DOHH2 (cell line): ENCODE data around the gene ACTL6B.

ENCODE experiments used
- H3F3A ChIP-seq: fragments of 200-600 bp; sonication (generic), shearing (Covaris generic); 2 replicates; pipeline ENCODE4 v1.6.0; 2016; ENCODE audit warnings: antibody characterized with exemption, mild to moderate bottlenecking; ENCODE audit not compliant: control insufficient read depth, insufficient read depth
- H3K27ac ChIP-seq: fragments of 200-600 bp; sonication (generic); 2 replicates; pipeline ENCODE4 v1.5.1; 2014; ENCODE audit warnings: low read depth, mild to moderate bottlenecking, low read length, moderate library complexity
- H3K27me3 ChIP-seq: fragments of 200-600 bp; sonication (generic); 2 replicates; pipeline ENCODE4 v1.6.1; 2014; ENCODE audit warnings: mild to moderate bottlenecking, low read length, mixed read lengths; ENCODE audit not compliant: control insufficient read depth
- H3K36me3 ChIP-seq: fragments of 200-600 bp; sonication (generic); 2 replicates; pipeline ENCODE4 v1.6.1; 2014; ENCODE audit warnings: mild to moderate bottlenecking, low read length, moderate library complexity, mixed read lengths; ENCODE audit not compliant: control insufficient read depth
- H3K4me1 ChIP-seq: fragments of 200-600 bp; sonication (generic); 2 replicates; pipeline ENCODE4 v1.6.1; 2014; ENCODE audit warnings: mild to moderate bottlenecking, low read length, mixed read lengths; ENCODE audit not compliant: control insufficient read depth
- H3K4me2 ChIP-seq: fragments of 200-600 bp; sonication (generic); 2 replicates; pipeline ENCODE4 v1.6.0; 2014; ENCODE audit warnings: mild to moderate bottlenecking, low read length, moderate library complexity
- H3K4me3 ChIP-seq: fragments of 200-600 bp; sonication (generic); 2 replicates; pipeline ENCODE4 v1.5.1; 2014; ENCODE audit warnings: mild to moderate bottlenecking, low read length, mixed read lengths
- H3K79me2 ChIP-seq: fragments of 200-600 bp; sonication (generic); 2 replicates; pipeline ENCODE4 v1.6.1; 2014; ENCODE audit warnings: mild to moderate bottlenecking, low read length, mixed read lengths; ENCODE audit not compliant: control insufficient read depth
- H3K9me2 ChIP-seq: fragments of 200-600 bp; sonication (generic); replicated peaks from 2 replicates; pipeline ENCODE4 v1.6.1; 2014; ENCODE audit warnings: mild to moderate bottlenecking, low read length, mixed read lengths; ENCODE audit not compliant: control insufficient read depth
- H3K9me3 ChIP-seq: fragments of 200-600 bp; sonication (generic); 2 replicates; pipeline ENCODE4 v1.6.1; 2014; ENCODE audit warnings: antibody characterized with exemption, low read length, mixed read lengths; ENCODE audit not compliant: control insufficient read depth, insufficient read depth
- H4K20me1 ChIP-seq: fragments of 200-600 bp; sonication (generic); 2 replicates; pipeline ENCODE4 v1.6.0; 2014; ENCODE audit warnings: low read depth, mild to moderate bottlenecking, antibody characterized with exemption, low read length, moderate library complexity; ENCODE audit not compliant: control insufficient read depth, insufficient read depth
- EZH2phosphoT487 ChIP-seq: fragments of 200-600 bp; sonication (generic); IDR thresholded peaks from 2 replicates; pipeline ENCODE4 v1.6.1; 2017; ENCODE audit warnings: borderline replicate concordance, mild to moderate bottlenecking, antibody characterized with exemption, low read length, moderate library complexity, mixed read lengths
- TF ChIP-seq, protein P1 (sequence below): fragments of 200-600 bp; sonication (generic); IDR thresholded peaks from one replicate; pipeline ENCODE4 v1.5.1; 2014; ENCODE audit warnings: antibody characterized with exemption, mild to moderate bottlenecking, low read depth, low read length; ENCODE audit not compliant: poor library complexity, severe bottlenecking

The ACTL6B gene

GRCh38 chr7:100674411-100675104, 18.3 kb upstream of the ACTL6B start:
- Histone ChIP-seq H3K4me1 (peaks cover 14% of the 10 kb centered on the region), H3K9me2 (no peaks in the 10 kb centered on the region), H3K36me3 (peaks cover 39% of the 10 kb centered on the region), H3K27ac (peak overlapping the region; percentile 73), H3K27me3 (peaks cover 18% of the 10 kb centered on the region), H4K20me1 (peaks cover 9% of the 10 kb centered on the region; the same call in 1 of the 2 replicates), H3K4me2 (peak overlapping the region; percentile 67), H3F3A (peaks cover 4% of the 10 kb centered on the region), H3K4me3 (peak overlapping the region; percentile 93), H3K79me2 (peaks cover 44% of the 10 kb centered on the region), H3K9me3 (no peaks in the 10 kb centered on the region)
- TF ChIP-seq, protein P1, sequence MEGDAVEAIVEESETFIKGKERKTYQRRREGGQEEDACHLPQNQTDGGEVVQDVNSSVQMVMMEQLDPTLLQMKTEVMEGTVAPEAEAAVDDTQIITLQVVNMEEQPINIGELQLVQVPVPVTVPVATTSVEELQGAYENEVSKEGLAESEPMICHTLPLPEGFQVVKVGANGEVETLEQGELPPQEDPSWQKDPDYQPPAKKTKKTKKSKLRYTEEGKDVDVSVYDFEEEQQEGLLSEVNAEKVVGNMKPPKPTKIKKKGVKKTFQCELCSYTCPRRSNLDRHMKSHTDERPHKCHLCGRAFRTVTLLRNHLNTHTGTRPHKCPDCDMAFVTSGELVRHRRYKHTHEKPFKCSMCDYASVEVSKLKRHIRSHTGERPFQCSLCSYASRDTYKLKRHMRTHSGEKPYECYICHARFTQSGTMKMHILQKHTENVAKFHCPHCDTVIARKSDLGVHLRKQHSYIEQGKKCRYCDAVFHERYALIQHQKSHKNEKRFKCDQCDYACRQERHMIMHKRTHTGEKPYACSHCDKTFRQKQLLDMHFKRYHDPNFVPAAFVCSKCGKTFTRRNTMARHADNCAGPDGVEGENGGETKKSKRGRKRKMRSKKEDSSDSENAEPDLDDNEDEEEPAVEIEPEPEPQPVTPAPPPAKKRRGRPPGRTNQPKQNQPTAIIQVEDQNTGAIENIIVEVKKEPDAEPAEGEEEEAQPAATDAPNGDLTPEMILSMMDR, result peak; percentile 10
- TF ChIP-seq EZH2phosphoT487, result no peak

GRCh38 chr7:100673942-100674410, 17.7 kb upstream of the ACTL6B start:
- peaks cover 34% of the 10 kb centered on the region for H3K36me3 ChIP-seq
- peak overlapping the region; percentile 67 for H3K4me2 ChIP-seq
- no peaks in the 10 kb centered on the region for H3K9me2 ChIP-seq
- peaks cover 44% of the 10 kb centered on the region for H3K79me2 ChIP-seq
- H3K27ac ChIP-seq, result peak overlapping the region; percentile 73
- H3F3A ChIP-seq, result peaks cover 4% of the 10 kb centered on the region
- TF ChIP-seq, protein P1, result no peak
- TF ChIP-seq EZH2phosphoT487, result no peak
- no peaks in the 10 kb centered on the region for H3K9me3 ChIP-seq
- H3K27me3 ChIP-seq, result peaks cover 18% of the 10 kb centered on the region
- H4K20me1 ChIP-seq, result peaks cover 9% of the 10 kb centered on the region; the same call in 1 of the 2 replicates
- H3K4me3 ChIP-seq, result peak overlapping the region; percentile 93
- peaks cover 14% of the 10 kb centered on the region for H3K4me1 ChIP-seq

- Histone ChIP-seq H3K79me2 (peaks cover 44% of the 10 kb centered on the region), H4K20me1 (peaks cover 9% of the 10 kb centered on the region; the same call in 1 of the 2 replicates), H3K27me3 (peaks cover 18% of the 10 kb centered on the region), H3K9me3 (no peaks in the 10 kb centered on the region), H3F3A (peaks cover 4% of the 10 kb centered on the region), H3K27ac (peak within 1 kb of the TSS; percentile 73), H3K4me2 (peak within 1 kb of the TSS; percentile 67), H3K36me3 (peaks cover 30% of the 10 kb centered on the region), H3K9me2 (no peaks in the 10 kb centered on the region), H3K4me1 (peaks cover 14% of the 10 kb centered on the region), H3K4me3 (peak within 1 kb of the TSS; percentile 93)
- no peak for TF ChIP-seq EZH2phosphoT487
- TF ChIP-seq, protein P1, result no peak
These were observed 17.2 kb upstream of the ACTL6B start, which contains the start of gene GNB2 for GRCh38 chr7:100673302-100673941. GNB2 (plus strand) TSS chr7:100673740; CDS start chr7:100676266, 2,526 bp downstream.
